ENCODE measurements around the gene MLF2. TPM values are rescaled to one million over a fixed set of nuclear protein-coding genes. Genes with fewer than 3 reads are reported as not detected.

MLF2 gene
- total and polyA plus RNA-seq, 11 donors: 126 to 231 (median 152) TPM

DNA sequence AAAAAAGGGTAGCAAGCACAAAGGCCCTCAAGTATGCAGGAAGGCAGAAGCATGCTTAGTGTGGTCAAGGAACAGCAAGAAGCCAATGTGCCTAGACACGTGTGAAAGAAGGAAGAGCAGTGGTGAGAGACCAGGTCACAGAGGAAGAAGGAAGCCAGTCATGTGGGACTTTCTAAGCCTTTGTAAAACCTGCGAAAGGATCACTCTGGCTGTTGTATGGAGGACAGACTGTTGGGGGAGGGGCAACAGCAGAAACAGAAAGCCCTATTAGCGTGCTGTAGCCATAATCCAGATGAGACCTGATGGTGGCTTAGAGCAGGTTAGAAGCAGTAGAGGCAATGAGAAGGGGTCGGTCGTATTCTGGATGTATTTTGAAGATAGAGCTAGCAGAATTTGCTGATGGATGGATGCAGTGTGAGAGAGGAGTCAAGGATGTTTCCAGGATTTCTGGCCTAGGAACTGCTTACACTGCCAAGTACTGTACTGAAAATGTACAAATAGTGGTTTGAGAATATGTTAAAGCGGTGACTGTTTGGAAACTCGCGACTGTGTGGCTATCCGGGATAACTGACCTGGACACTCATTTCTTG lies 5.7 kb upstream of the MLF2 start:
- intact Hi-C loops (cut with DNase I): no loop called here
- WGBS, 4 donors: 87 to 91% (median 90%) methylated on average over 9 of the region's 9 CpGs

GRCh38 chr12:6757028-6757690 lies 4.2 kb upstream of the MLF2 start:
- no peak for DNase-seq
- Histone ChIP-seq H3K4me1 (peaks cover 0 to 30% (median 8%) of the 10 kb centered on the region in 12 donors), H3K36me3 (peaks cover 0 to under 1% (median 0%) of the 10 kb centered on the region in 9 donors), H3K9me3 (no peaks in the 10 kb centered on the region), H3K27me3 (no peaks in the 10 kb centered on the region), H3K27ac (no peak overlapping the region), H3K4me3 (no peak overlapping the region)
- no peak for ATAC-seq
- 63 to 74% (median 68%) methylated on average over 8 of the region's 8 CpGs for WGBS, 4 donors
- intact Hi-C loops (cut with DNase I): no loop called here
- TF ChIP-seq CTCF (IDR thresholded peaks at IDR 0.05) (no peak), POLR2A (IDR thresholded peaks at IDR 0.05) (no peak)

More for the DNA sequence above, 5.7 kb upstream of the MLF2 start:
- no peaks in the 10 kb centered on the region for H3K27me3 ChIP-seq
- H3K4me3 ChIP-seq: no peak overlapping the region
- peaks cover 0 to 33% (median 9%) of the 10 kb centered on the region in 12 donors for H3K4me1 ChIP-seq
- DNase-seq (no peak), ATAC-seq (no peak)
- H3K36me3 ChIP-seq: no peaks in the 10 kb centered on the region
- no peaks in the 10 kb centered on the region for H3K9me3 ChIP-seq
- H3K27ac ChIP-seq: no peak overlapping the region
- TF ChIP-seq POLR2A (IDR thresholded peaks at IDR 0.05) (no peak), CTCF (IDR thresholded peaks at IDR 0.05) (no peak)

GRCh38 chr12:6754411-6754810 lies 1.5 kb upstream of the MLF2 start:
- intact Hi-C loops (cut with DNase I): loop anchor here in 8 of 10 donors (1.0 to 5.0 kb wide), 5 partner anchors 24 to 113 kb away; partner anchors contain the start of genes P3H3 (in 6 of the 8), TPI1 (in 2 of the 8) and GPR162 (in 1 of the 8)

More at GRCh38 chr12:6754411-6754810, 1.5 kb upstream of the MLF2 start:
- Histone ChIP-seq H3K4me1 (peaks cover 0 to 44% (median 15%) of the 10 kb centered on the region in 12 donors), H3K27me3 (no peaks in the 10 kb centered on the region), H3K9me3 (no peaks in the 10 kb centered on the region), H3K27ac (peak overlapping the region in 10 of 12 donors; percentile 18 to 100 (median 99)), H3K36me3 (peaks cover 0 to 28% (median 24%) of the 10 kb centered on the region in 9 donors), H3K4me3 (no peak overlapping the region)
- peak in 1 of 5 donors; percentile 23 for DNase-seq
- ATAC-seq: no peak
- no peak for TF ChIP-seq POLR2A (IDR thresholded peaks at IDR 0.05)
- no peak for TF ChIP-seq CTCF (IDR thresholded peaks at IDR 0.05)
- 91 to 97% (median 94%) methylated on average over 2 of the region's 2 CpGs for WGBS, 4 donors
